WTC11 (cell line): ENCODE measurements around the gene DISC1. TPM values are rescaled to one million over a fixed set of nuclear protein-coding genes. Genes with fewer than 3 reads are reported as not detected.

ENCODE experiments used
- ATAC-seq: fragments of 200-7000 bp; cut with Tn5 transposase; 2 replicates; pipeline ENCODE4 v1.10.0; 2021; ENCODE audit warnings: mild to moderate bottlenecking, moderate library complexity
- CTCF ChIA-PET: fragments of 300-600 bp; sonication (Branson Sonifier 250); formaldehyde crosslinking; loops from one replicate; lab custom pipeline; 2021; ENCODE audit warnings: antibody characterized with exemption; lab: Charles Lee
- POLR2A ChIA-PET: fragments of 350-600 bp; sonication (Branson Sonifier 250); formaldehyde crosslinking; loops from one replicate; lab custom pipeline; 2021; ENCODE audit warnings: antibody characterized with exemption; lab: Charles Lee
- DNase-seq: peaks from one replicate; pipeline ENCODE4 v3.0.0; 2021; ENCODE audit warnings: low spot score
- H3K27ac Mint-ChIP-seq: 2 replicates; pipeline ENCODE4 v1.8.0; 2021; ENCODE audit warnings: mixed read lengths
- H3K27me3 Mint-ChIP-seq: 2 replicates; pipeline ENCODE4 v1.8.0; 2021; ENCODE audit warnings: low read depth, mild to moderate bottlenecking, moderate library complexity, mixed read lengths
- H3K36me3 Mint-ChIP-seq: 2 replicates; pipeline ENCODE4 v1.8.0; 2021; ENCODE audit warnings: mixed read lengths
- H3K4me1 Mint-ChIP-seq: 2 replicates; pipeline ENCODE4 v1.8.0; 2022; ENCODE audit warnings: mixed read lengths
- H3K4me3 Mint-ChIP-seq: 2 replicates; pipeline ENCODE4 v1.8.0; 2021; ENCODE audit warnings: mild to moderate bottlenecking, moderate library complexity, mixed read lengths
- H3K9me3 Mint-ChIP-seq: 2 replicates; pipeline ENCODE4 v1.8.0; 2021; ENCODE audit warnings: mixed read lengths
- ARID4B ChIP-seq: sonication (generic); formaldehyde crosslinking; IDR thresholded peaks from 2 replicates; pipeline ENCODE4 v1.8.0; 2023; ENCODE audit warnings: missing genetic modification reagents, mild to moderate bottlenecking, borderline replicate concordance
- CTCF ChIP-seq: fragments of 200-600 bp; IDR thresholded peaks from 2 replicates; pipeline ENCODE4 v1.8.0; 2022; ENCODE audit warnings: antibody characterized with exemption
- E2F5 ChIP-seq: sonication (generic); formaldehyde crosslinking; IDR thresholded peaks from 2 replicates; pipeline ENCODE4 v1.8.1; 2022; ENCODE audit warnings: mild to moderate bottlenecking, moderate library complexity, missing genetic modification reagents
- ETV6 ChIP-seq: sonication (generic); formaldehyde crosslinking; IDR thresholded peaks from 2 replicates; pipeline ENCODE4 v1.8.1; 2022; ENCODE audit warnings: mild to moderate bottlenecking, missing genetic modification reagents
- KAT7 ChIP-seq: sonication (generic); formaldehyde crosslinking; IDR thresholded peaks from 2 replicates; pipeline ENCODE4 v1.8.1; 2023; ENCODE audit warnings: missing genetic modification reagents, mild to moderate bottlenecking, borderline replicate concordance
- NFATC4 ChIP-seq: fragments of 250-450 bp; sonication (Bioruptor Pico); IDR thresholded peaks from 2 replicates; pipeline ENCODE4 v1.9.0; 2021; ENCODE audit warnings: mild to moderate bottlenecking
- RORB ChIP-seq: fragments of 250-450 bp; sonication (Bioruptor Pico); IDR thresholded peaks from 2 replicates; pipeline ENCODE4 v1.9.0; 2021; ENCODE audit warnings: mild to moderate bottlenecking
- TEAD1 ChIP-seq: sonication (generic); formaldehyde crosslinking; IDR thresholded peaks from 2 replicates; pipeline ENCODE4 v1.8.0; 2022; ENCODE audit warnings: mild to moderate bottlenecking, missing genetic modification reagents
- TP53 ChIP-seq: sonication (generic); formaldehyde crosslinking; IDR thresholded peaks from 2 replicates; pipeline ENCODE4 v1.8.1; 2023; ENCODE audit warnings: mild to moderate bottlenecking, missing genetic modification reagents
- ZMAT4 ChIP-seq: fragments of 250-450 bp; sonication (Bioruptor Pico); IDR thresholded peaks from 2 replicates; pipeline ENCODE4 v1.9.0; 2021; ENCODE audit warnings: mild to moderate bottlenecking
- ZNF232 ChIP-seq: sonication (generic); formaldehyde crosslinking; IDR thresholded peaks from 2 replicates; pipeline ENCODE4 v1.8.0; 2022; ENCODE audit warnings: mild to moderate bottlenecking, missing genetic modification reagents
- ZNF263 ChIP-seq: sonication (generic); formaldehyde crosslinking; IDR thresholded peaks from 2 replicates; pipeline ENCODE4 v1.8.1; 2022; ENCODE audit warnings: low read depth, mild to moderate bottlenecking, moderate library complexity, missing genetic modification reagents
- total RNA-seq: library from RNA; stranded (reverse); gene quantifications from 3 replicates; pipeline ENCODE4 v1.2.3, GENCODE V29; 2021
- TF ChIP-seq, protein P1 (sequence below): sonication (generic); formaldehyde crosslinking; IDR thresholded peaks from 2 replicates; pipeline ENCODE4 v1.8.0; 2022; ENCODE audit warnings: mild to moderate bottlenecking, missing genetic modification reagents
- TF ChIP-seq, protein P2 (sequence below): sonication (generic); formaldehyde crosslinking; IDR thresholded peaks from 2 replicates; pipeline ENCODE4 v1.8.1; 2022; ENCODE audit warnings: low read depth, missing genetic modification reagents, borderline replicate concordance

The DISC1 gene
- total RNA-seq, 1 experiment from 2014 or later, result 5.5 TPM

DNA sequence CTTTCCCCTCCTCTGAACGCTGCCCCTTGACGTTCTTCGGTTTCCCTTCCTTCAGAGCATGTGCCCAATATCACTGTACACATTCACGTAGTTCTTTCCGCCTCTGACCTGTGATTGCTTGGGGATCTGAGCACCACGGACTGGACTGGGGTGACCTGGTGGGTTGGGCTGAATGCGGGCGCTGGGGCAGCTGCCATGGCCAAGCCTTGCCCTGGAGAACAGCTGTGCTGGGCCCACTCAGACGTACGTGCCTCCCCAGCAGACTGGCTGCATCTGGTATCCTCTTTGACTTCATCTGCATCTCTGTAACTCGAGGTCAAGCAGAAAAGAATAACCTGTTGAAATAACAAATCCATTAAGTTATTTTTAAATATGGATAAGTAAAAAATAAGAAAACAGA lies 35.1 kb upstream of the DISC1 start:
- no peak for ATAC-seq
- Mint-ChIP-seq H3K36me3 (no peaks in the 10 kb centered on the region), H3K27me3 (no peaks in the 10 kb centered on the region; the same call in none of the 2 replicates)

More for the DNA sequence above, 35.1 kb upstream of the DISC1 start:
- Mint-ChIP-seq H3K4me1 (peaks cover 4% of the 10 kb centered on the region), H3K27ac (no peak overlapping the region), H3K4me3 (no peak overlapping the region), H3K9me3 (no peaks in the 10 kb centered on the region)
- ChIA-PET CTCF (interaction anchor here (1.4 to 2.1 kb wide), 4 partner anchors 15 to 253 kb away, joined by 4 to 8 read pairs (median 5); partner anchors contain the start of genes EXOC8 and SPRTN), POLR2A (no interaction called here)
- DNase-seq, result no peak
- TF ChIP-seq ETV6, result no peak
- TF ChIP-seq CTCF, result no peak
- no peak for TF ChIP-seq ZNF263
- no peak for TF ChIP-seq ZMAT4 (CRISPR knock-in tag)
- TF ChIP-seq, protein P1, sequence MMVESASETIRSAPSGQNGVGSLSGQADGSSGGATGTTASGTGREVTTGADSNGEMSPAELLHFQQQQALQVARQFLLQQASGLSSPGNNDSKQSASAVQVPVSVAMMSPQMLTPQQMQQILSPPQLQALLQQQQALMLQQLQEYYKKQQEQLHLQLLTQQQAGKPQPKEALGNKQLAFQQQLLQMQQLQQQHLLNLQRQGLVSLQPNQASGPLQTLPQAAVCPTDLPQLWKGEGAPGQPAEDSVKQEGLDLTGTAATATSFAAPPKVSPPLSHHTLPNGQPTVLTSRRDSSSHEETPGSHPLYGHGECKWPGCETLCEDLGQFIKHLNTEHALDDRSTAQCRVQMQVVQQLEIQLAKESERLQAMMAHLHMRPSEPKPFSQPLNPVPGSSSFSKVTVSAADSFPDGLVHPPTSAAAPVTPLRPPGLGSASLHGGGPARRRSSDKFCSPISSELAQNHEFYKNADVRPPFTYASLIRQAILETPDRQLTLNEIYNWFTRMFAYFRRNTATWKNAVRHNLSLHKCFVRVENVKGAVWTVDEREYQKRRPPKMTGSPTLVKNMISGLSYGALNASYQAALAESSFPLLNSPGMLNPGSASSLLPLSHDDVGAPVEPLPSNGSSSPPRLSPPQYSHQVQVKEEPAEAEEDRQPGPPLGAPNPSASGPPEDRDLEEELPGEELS, result no peak
- no peak for TF ChIP-seq RORB
- TF ChIP-seq NFATC4 (CRISPR knock-in tag), result no peak
- TF ChIP-seq ZNF232 (CRISPR knock-in tag), result no peak
- TF ChIP-seq, protein P2, sequence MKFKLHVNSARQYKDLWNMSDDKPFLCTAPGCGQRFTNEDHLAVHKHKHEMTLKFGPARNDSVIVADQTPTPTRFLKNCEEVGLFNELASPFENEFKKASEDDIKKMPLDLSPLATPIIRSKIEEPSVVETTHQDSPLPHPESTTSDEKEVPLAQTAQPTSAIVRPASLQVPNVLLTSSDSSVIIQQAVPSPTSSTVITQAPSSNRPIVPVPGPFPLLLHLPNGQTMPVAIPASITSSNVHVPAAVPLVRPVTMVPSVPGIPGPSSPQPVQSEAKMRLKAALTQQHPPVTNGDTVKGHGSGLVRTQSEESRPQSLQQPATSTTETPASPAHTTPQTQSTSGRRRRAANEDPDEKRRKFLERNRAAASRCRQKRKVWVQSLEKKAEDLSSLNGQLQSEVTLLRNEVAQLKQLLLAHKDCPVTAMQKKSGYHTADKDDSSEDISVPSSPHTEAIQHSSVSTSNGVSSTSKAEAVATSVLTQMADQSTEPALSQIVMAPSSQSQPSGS, result no peak
- no peak for TF ChIP-seq E2F5 (CRISPR knock-in tag)
- TF ChIP-seq ARID4B (CRISPR knock-in tag), result no peak
- TF ChIP-seq TEAD1 (CRISPR knock-in tag), result no peak
- no peak for TF ChIP-seq KAT7 (CRISPR knock-in tag)
- no peak for TF ChIP-seq TP53
